Erythroblast (primary cell): ENCODE results near the gene SLC16A4.

Experiments
- GATA1 ChIP-seq: IDR thresholded peaks from 2 replicates; pipeline ENCODE4 v1.6.1; 2011; ENCODE audit warnings: low read depth, mild to moderate bottlenecking, control low read depth, low read length, moderate library complexity
- POLR2A ChIP-seq: IDR thresholded peaks from 2 replicates; pipeline ENCODE4 v1.6.1; 2011; ENCODE audit warnings: mild to moderate bottlenecking, low read length

DNA sequence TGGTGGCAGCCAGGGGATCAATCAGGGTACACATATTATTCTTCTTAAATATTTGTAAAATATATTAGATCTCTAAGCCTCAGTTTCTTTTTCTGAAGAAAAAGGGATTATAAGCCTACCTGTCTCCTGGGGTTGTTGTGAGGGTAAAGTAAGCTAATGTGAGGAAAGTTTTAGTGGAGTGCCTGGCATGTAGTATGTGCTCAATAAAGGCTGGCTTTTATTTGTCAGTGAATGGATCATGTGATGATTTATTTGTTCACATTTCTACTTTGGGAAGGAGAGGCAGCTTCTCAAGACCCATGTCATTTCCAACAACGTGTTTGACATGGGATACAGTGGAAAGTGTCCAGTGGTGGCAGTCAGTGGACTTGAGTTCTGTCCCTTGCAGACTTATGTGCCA lies 64.0 kb downstream of the SLC16A4 start:
- TF ChIP-seq POLR2A (no peak), GATA1 (no peak)
